Subcutaneous adipose tissue (tissue), 4 donors: ENCODE data around the gene TMEM101. TPM values are rescaled to one million over a fixed set of nuclear protein-coding genes. Genes with fewer than 3 reads are reported as not detected.

Experiments used
- CTCF ChIP-seq: fragments of 450-650 bp; IDR thresholded peaks from one replicate; pipeline ENCODE4 v1.5.1; 2016; ENCODE audit warnings: low read depth, mild to moderate bottlenecking, control low read depth, antibody characterized with exemption, moderate library complexity
- total RNA-seq, 4 donors: library from RNA; depleted of rRNA; stranded (reverse); fragments of >200 nt; gene quantifications; one replicate each; pipeline ENCODE4 v1.1.0, GENCODE V29; 2016

Gene TMEM101
- total RNA-seq, 4 donors from 2014 or later: 13.5 to 28.4 (median 21.9) TPM

- TF ChIP-seq CTCF: no peak
These were observed 22.1 kb downstream of the TMEM101 start for GRCh38 chr17:43992641-43993040.

GRCh38 chr17:43988301-43988700 is 26.5 kb downstream of the TMEM101 start:
- TF ChIP-seq CTCF: no peak

GRCh38 chr17:43987131-43988021 is 27.4 kb downstream of the TMEM101 start:
- no peak for TF ChIP-seq CTCF

- TF ChIP-seq CTCF: no peak
These were observed 28.4 kb downstream of the TMEM101 start for GRCh38 chr17:43986225-43986981.

GRCh38 chr17:43984521-43984920 is 30.2 kb downstream of the TMEM101 start:
- TF ChIP-seq CTCF: no peak

GRCh38 chr17:43983515-43984411 is 31.0 kb downstream of the TMEM101 start:
- TF ChIP-seq CTCF: no peak

- no peak for TF ChIP-seq CTCF
These were observed 31.6 kb downstream of the TMEM101 start for GRCh38 chr17:43983196-43983514.
